M059J (cell line): ENCODE measurements around the gene OR2G2. TPM values are rescaled to one million over a fixed set of nuclear protein-coding genes. Genes with fewer than 3 reads are reported as not detected.

ENCODE experiments used
- total RNA-seq: library from RNA; depleted of rRNA; stranded (reverse); fragments of >200 nt; shearing (Covaris generic); gene quantifications from 2 replicates; pipeline ENCODE4 v1.2.3, GENCODE V29; 2014; rRNA removed

Gene OR2G2
- total RNA-seq, 1 experiment from 2014 or later = not detected

Other genes starting within 250 kb of the OR2G2 start
- 7.4 and 9.2 TPM in 2 replicates for gene NLRP3, start 172.2 kb upstream of the OR2G2 start, total RNA-seq
- not detected in 2 replicates for gene OR2B11, start 130.3 kb upstream of the OR2G2 start, total RNA-seq
- gene OR2C3, start 51.9 kb upstream of the OR2G2 start, total RNA-seq = not detected in 2 replicates
- 0.42 and 0.84 TPM in 2 replicates for gene GCSAML, start 39.2 kb upstream of the OR2G2 start, total RNA-seq
- not detected in 2 replicates for gene OR2G3, start 17.2 kb downstream of the OR2G2 start, total RNA-seq
- gene OR13G1, start 91.4 kb downstream of the OR2G2 start, total RNA-seq = not detected in 2 replicates
- gene OR6F1, start 128.3 kb downstream of the OR2G2 start, total RNA-seq = not detected in 2 replicates
- not detected in 2 replicates for gene OR14K1, start 150.3 kb downstream of the OR2G2 start, total RNA-seq
- gene OR14A2, start 159.8 kb downstream of the OR2G2 start, total RNA-seq = not detected in 2 replicates
- gene OR1C1, start 172.2 kb downstream of the OR2G2 start, total RNA-seq = not detected in 2 replicates
- not detected in 2 replicates for gene OR14A16, start 235.8 kb downstream of the OR2G2 start, total RNA-seq